HepG2 (cell line): ENCODE data around the gene NISCH. TPM values are rescaled to one million over a fixed set of nuclear protein-coding genes. Genes with fewer than 3 reads are reported as not detected.

Source experiments
- ATAC-seq: fragments of 200-7000 bp; cut with Tn5 transposase; 3 replicates; pipeline ENCODE4 v1.9.1; 2020; ENCODE audit warnings: mild to moderate bottlenecking, moderate library complexity
- BruUV-seq: library from RNA; stranded (reverse); fragments of 400-500 nt; replicated peaks from 2 replicates; lab custom pipeline; 2021; lab: Mats Ljungman, UMichigan
- CTCF ChIA-PET: fragments of 300-600 bp; formaldehyde crosslinking; extraction: SDS; loops from one replicate; lab custom pipeline; 2021; ENCODE audit warnings: low total read pairs, inconsistent platforms, low intra/inter-chr PET ratio; lab: Yijun Ruan, JAX
- POLR2A ChIA-PET: fragments of 350-600 bp; sonication (Branson Sonifier 250); formaldehyde crosslinking; loops from one replicate; lab custom pipeline; 2020; ENCODE audit warnings: antibody characterized with exemption, inconsistent platforms; lab: Yijun Ruan, JAX
- DNase-seq: peaks from one replicate; pipeline ENCODE4 v3.0.0-alpha.2; 2015; ENCODE audit warnings: low spot score
- FAIRE-seq: peaks from 3 replicates; lab custom pipeline; 2011; peaks lifted over from hg19 to GRCh38; lab: Jason Lieb, UNC
- H2AFZ ChIP-seq: one replicate; pipeline ENCODE4 v1.6.1; 2011; ENCODE audit warnings: low read length, inconsistent platforms
- H3K27ac ChIP-seq: fragments of 300-600 bp; 3 replicates; pipeline ENCODE4 v1.8.0; 2011; ENCODE audit warnings: mixed run types, mild to moderate bottlenecking, mixed read lengths, low read length, inconsistent platforms; ENCODE audit not compliant: insufficient read depth; ENCODE audit errors: extremely low read length
- H3K27me3 ChIP-seq, 2 experiments: fragments of 200-600 bp in 1 of 2; 2 replicates in 1 of 2; 3 replicates in 1 of 2; pipeline versions ENCODE4 v1.6.0 to v1.8.0; 2011; ENCODE audit warnings: low read length in 2 of 2, mild to moderate bottlenecking in 2 of 2, moderate library complexity in 2 of 2, inconsistent platforms in 1 of 2; ENCODE audit not compliant: insufficient read depth in 2 of 2, control insufficient read depth in 1 of 2
- H3K36me3 ChIP-seq, 2 experiments: fragments of 200-600 bp in 1 of 2; replicated peaks in 1 of 2; 2 replicates in 1 of 2; 3 replicates in 1 of 2; pipeline versions ENCODE4 v1.5.1 to v1.8.0; 2011; ENCODE audit warnings: low read length in 2 of 2, inconsistent platforms in 1 of 2; ENCODE audit not compliant: insufficient read depth in 2 of 2, control insufficient read depth in 1 of 2
- H3K4me1 ChIP-seq: 2 replicates; pipeline ENCODE4 v1.5.1; 2012; ENCODE audit warnings: low read length, inconsistent platforms; ENCODE audit not compliant: insufficient read depth
- H3K4me2 ChIP-seq: 2 replicates; pipeline ENCODE4 v1.6.0; 2011; ENCODE audit warnings: low read depth, low read length, inconsistent platforms
- H3K4me3 ChIP-seq, 3 experiments: fragments of 200-600 bp in 1 of 3; sonication (generic), shearing (Covaris generic) in 1 of 3; replicated peaks in 1 of 3; 2 replicates each; pipeline ENCODE4 v1.5.1; 2011 to 2016; ENCODE audit warnings: low read length in 3 of 3, inconsistent platforms in 2 of 3, low read depth in 2 of 3, mild to moderate bottlenecking in 2 of 3, control low read depth in 1 of 3, mixed read lengths in 1 of 3; ENCODE audit not compliant: insufficient read depth in 1 of 3
- H3K79me2 ChIP-seq: one replicate; pipeline ENCODE4 v1.6.1; 2011; ENCODE audit warnings: low read length, inconsistent platforms; ENCODE audit not compliant: insufficient read depth
- H3K9ac ChIP-seq: 2 replicates; pipeline ENCODE4 v1.6.0; 2011; ENCODE audit warnings: mild to moderate bottlenecking, low read depth, low read length, inconsistent platforms; ENCODE audit not compliant: insufficient read depth
- H3K9me3 ChIP-seq: 2 replicates; pipeline ENCODE4 v1.5.1; 2012; ENCODE audit warnings: mild to moderate bottlenecking, low read length
- H4K20me1 ChIP-seq: 2 replicates; pipeline ENCODE4 v1.6.0; 2011; ENCODE audit warnings: inconsistent platforms, mild to moderate bottlenecking, low read length, moderate library complexity; ENCODE audit not compliant: insufficient read depth
- SNAI1 ChIP-seq: sonication (generic); formaldehyde crosslinking; IDR thresholded peaks from 2 replicates; pipeline ENCODE4 v1.5.0; 2020; ENCODE audit warnings: mild to moderate bottlenecking, missing genetic modification reagents, borderline replicate concordance
- TOE1 ChIP-seq: sonication (generic); formaldehyde crosslinking; IDR thresholded peaks from 2 replicates; pipeline ENCODE4 v1.4.0; 2020; ENCODE audit warnings: mild to moderate bottlenecking, missing genetic modification reagents
- ZNF747 ChIP-seq: sonication (generic); formaldehyde crosslinking; IDR thresholded peaks from 2 replicates; pipeline ENCODE4 v1.8.1; 2023; ENCODE audit warnings: missing genetic modification reagents, mild to moderate bottlenecking, borderline replicate concordance
- WGBS: methylation state at CpG from one replicate; pipeline ENCODE4 v1.1.6; 2017; ENCODE audit warnings: low lambda C conversion rate; 5-methylcytosine and 5-hydroxymethylcytosine counted together
- in situ Hi-C: cut with HindIII; loops from 2 replicates; pipeline ENCODE4 v1.10.0; 2017; ENCODE audit warnings: low pct_unique_long_range_greater_than_20kb; ENCODE audit not compliant: extremely low pct_ligation_motif_present
- intact Hi-C: fragments of 100-400 bp; cut with micrococcal nuclease; formaldehyde crosslinking; loops from one replicate; pipeline ENCODE4 v1.10.0; 2022; ENCODE audit not compliant: unreplicated experiment
- polyA plus RNA-seq, 8 experiments: library from polyadenylated mRNA; depleted of rRNA in 3 of 8; stranded (reverse) in 7 of 8; unstranded in 1 of 8; fragments of >200 nt; fragmentation: Illumina TruSeq in 4 of 8; extraction: Trizol in 4 of 8; gene quantifications; 2 replicates each; pipeline versions ENCODE4 v1.2.1 to v1.2.3, GENCODE V29; 2011 to 2016; ENCODE audit warnings: low read depth in 4 of 8, missing spikeins in 1 of 8, mixed read lengths in 1 of 8; ENCODE audit not compliant: insufficient read depth in 1 of 8
- total RNA-seq, 5 experiments: library from RNA; depleted of rRNA; stranded (reverse); fragments of >200 nt; fragmentation: Illumina TruSeq; extraction: Trizol; gene quantifications; 2 replicates each; pipeline ENCODE4 v1.2.3, GENCODE V29; 2016; ENCODE audit warnings: low read depth in 1 of 5
- TF ChIP-seq, protein P1 (sequence below): sonication (generic); formaldehyde crosslinking; conservative IDR thresholded peaks from 2 replicates; pipeline ENCODE4 v1.4.0; 2020; ENCODE audit warnings: missing genetic modification reagents
- TF ChIP-seq, protein P2 (sequence below): sonication (generic); formaldehyde crosslinking; IDR thresholded peaks from 2 replicates; pipeline ENCODE4 v1.4.0; 2020; ENCODE audit warnings: missing genetic modification reagents, borderline replicate concordance
- TF ChIP-seq, protein P3 (sequence below): sonication (generic); formaldehyde crosslinking; IDR thresholded peaks from 2 replicates; pipeline ENCODE4 v1.8.0; 2022; ENCODE audit warnings: mild to moderate bottlenecking, missing genetic modification reagents, moderate library complexity

The NISCH gene
- total and polyA plus RNA-seq, 2 of the 13 experiments (the other 11 are each of a cell fraction or from before 2014, with no cell fraction given) = 27.0 to 47.6 TPM

DNA sequence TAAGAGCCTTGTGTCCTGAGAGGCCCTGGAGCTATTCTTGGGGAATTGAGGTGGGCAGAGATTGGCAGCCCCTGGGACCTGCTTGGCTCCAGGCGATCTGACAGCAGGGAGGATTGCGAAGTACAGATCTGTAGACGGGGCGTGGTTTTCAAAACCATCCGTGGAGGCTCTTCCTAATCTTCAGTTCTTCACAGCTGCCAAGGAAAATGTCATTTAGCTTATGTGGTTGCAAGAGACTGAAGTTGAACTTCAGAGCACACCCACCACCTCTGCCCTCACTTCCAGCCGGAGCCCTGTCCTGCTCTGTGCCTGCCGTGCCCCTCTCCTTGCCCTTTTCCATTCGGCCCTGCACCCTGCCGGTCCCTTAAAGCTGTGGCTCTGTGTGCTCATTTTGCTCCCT lies 12.9 kb downstream of the NISCH start:
- no peak overlapping the region for H3K27ac ChIP-seq
- in situ Hi-C loops (no loop called here), intact Hi-C loops (no loop called here)
- 89% methylated on average over 9 of the region's 9 CpGs for WGBS
- FAIRE-seq = no peak
- H3K36me3 ChIP-seq = peaks cover 13 to 42% of the 10 kb centered on the region in 2 experiments
- H3K79me2 ChIP-seq = peaks cover 1% of the 10 kb centered on the region
- no peak for DNase-seq
- ChIA-PET CTCF (no interaction called here), POLR2A (no interaction called here)
- no peak overlapping the region for H3K4me3 ChIP-seq
- peaks cover 9% of the 10 kb centered on the region; the same call in 1 of the 2 replicates for H3K4me1 ChIP-seq
- H3K9ac ChIP-seq = no peak overlapping the region
- no TSS peak for BruUV-seq
- ATAC-seq = no peak
- no peak overlapping the region for H3K4me2 ChIP-seq
- H4K20me1 ChIP-seq = 0 out of 2 replicates have a peak, but pooled peaks cover 4% of the 10 kb centered on the region
- TF ChIP-seq, protein P1, sequence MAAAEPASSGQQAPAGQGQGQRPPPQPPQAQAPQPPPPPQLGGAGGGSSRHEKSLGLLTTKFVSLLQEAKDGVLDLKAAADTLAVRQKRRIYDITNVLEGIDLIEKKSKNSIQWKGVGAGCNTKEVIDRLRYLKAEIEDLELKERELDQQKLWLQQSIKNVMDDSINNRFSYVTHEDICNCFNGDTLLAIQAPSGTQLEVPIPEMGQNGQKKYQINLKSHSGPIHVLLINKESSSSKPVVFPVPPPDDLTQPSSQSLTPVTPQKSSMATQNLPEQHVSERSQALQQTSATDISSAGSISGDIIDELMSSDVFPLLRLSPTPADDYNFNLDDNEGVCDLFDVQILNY (CRISPR knock-in tag) = no peak
- no peak for TF ChIP-seq ZNF747 (CRISPR knock-in tag)
- TF ChIP-seq, protein P2, sequence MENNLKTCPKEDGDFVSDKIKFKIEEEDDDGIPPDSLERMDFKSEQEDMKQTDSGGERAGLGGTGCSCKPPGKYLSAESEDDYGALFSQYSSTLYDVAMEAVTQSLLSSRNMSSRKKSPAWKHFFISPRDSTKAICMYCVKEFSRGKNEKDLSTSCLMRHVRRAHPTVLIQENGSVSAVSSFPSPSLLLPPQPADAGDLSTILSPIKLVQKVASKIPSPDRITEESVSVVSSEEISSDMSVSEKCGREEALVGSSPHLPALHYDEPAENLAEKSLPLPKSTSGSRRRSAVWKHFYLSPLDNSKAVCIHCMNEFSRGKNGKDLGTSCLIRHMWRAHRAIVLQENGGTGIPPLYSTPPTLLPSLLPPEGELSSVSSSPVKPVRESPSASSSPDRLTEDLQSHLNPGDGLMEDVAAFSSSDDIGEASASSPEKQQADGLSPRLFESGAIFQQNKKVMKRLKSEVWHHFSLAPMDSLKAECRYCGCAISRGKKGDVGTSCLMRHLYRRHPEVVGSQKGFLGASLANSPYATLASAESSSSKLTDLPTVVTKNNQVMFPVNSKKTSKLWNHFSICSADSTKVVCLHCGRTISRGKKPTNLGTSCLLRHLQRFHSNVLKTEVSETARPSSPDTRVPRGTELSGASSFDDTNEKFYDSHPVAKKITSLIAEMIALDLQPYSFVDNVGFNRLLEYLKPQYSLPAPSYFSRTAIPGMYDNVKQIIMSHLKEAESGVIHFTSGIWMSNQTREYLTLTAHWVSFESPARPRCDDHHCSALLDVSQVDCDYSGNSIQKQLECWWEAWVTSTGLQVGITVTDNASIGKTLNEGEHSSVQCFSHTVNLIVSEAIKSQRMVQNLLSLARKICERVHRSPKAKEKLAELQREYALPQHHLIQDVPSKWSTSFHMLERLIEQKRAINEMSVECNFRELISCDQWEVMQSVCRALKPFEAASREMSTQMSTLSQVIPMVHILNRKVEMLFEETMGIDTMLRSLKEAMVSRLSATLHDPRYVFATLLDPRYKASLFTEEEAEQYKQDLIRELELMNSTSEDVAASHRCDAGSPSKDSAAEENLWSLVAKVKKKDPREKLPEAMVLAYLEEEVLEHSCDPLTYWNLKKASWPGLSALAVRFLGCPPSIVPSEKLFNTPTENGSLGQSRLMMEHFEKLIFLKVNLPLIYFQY (CRISPR knock-in tag) = no peak
- no peak for TF ChIP-seq SNAI1 (CRISPR knock-in tag)
- TF ChIP-seq TOE1 = no peak
- TF ChIP-seq, protein P3, sequence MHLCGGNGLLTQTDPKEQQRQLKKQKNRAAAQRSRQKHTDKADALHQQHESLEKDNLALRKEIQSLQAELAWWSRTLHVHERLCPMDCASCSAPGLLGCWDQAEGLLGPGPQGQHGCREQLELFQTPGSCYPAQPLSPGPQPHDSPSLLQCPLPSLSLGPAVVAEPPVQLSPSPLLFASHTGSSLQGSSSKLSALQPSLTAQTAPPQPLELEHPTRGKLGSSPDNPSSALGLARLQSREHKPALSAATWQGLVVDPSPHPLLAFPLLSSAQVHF (CRISPR knock-in tag) = no peak
- no peak overlapping the region for H2AFZ ChIP-seq
- no peaks in the 10 kb centered on the region for H3K9me3 ChIP-seq
- H3K27me3 ChIP-seq = no peaks in the 10 kb centered on the region
